GM19023 (cell line): ENCODE results near the gene IFNGR2.
"Not testable (repeated sequence)": the region's sequence is repeated elsewhere in the genome, so short reads cannot be mapped to it uniquely, and the experiment has no call there.

Experiments
- ATAC-seq: cut with Tn5 transposase; IDR thresholded peaks from one replicate; pipeline ENCODE4 v1.9.1; 2021; ENCODE audit warnings: mild to moderate bottlenecking, moderate library complexity; ENCODE audit not compliant: unreplicated experiment

IFNGR2 gene

GRCh38 chr21:33403128-33403785 is at the start of gene IFNGR2:
Gene IFNGR2, plus strand, starts transcription at chr21:33403413. Its CDS starts 131 bp downstream, at chr21:33403544.
- peak; percentile 40 for ATAC-seq

- no peak for ATAC-seq
Observed at GRCh38 chr21:33355355-33355754, 47.9 kb upstream of the IFNGR2 start.

GRCh38 chr21:33355996-33356395 is 47.2 kb upstream of the IFNGR2 start:
- no peak for ATAC-seq

GRCh38 chr21:33357177-33357576 is 46.0 kb upstream of the IFNGR2 start:
- no peak for ATAC-seq

GRCh38 chr21:33359446-33359845 is 43.8 kb upstream of the IFNGR2 start:
- ATAC-seq, result no peak

GRCh38 chr21:33360281-33360680 is 42.9 kb upstream of the IFNGR2 start:
- ATAC-seq, result no peak

GRCh38 chr21:33360881-33361602 is 42.2 kb upstream of the IFNGR2 start:
- peak; percentile 81 for ATAC-seq

- peak; percentile 46 for ATAC-seq
Observed at GRCh38 chr21:33362044-33362555, 41.1 kb upstream of the IFNGR2 start.

- not testable (repeated sequence) for ATAC-seq
Observed at GRCh38 chr21:33363911-33364609, 39.2 kb upstream of the IFNGR2 start.

- ATAC-seq, result no peak
Observed at GRCh38 chr21:33364830-33365229, 38.4 kb upstream of the IFNGR2 start.

- ATAC-seq, result no peak
Observed at GRCh38 chr21:33367309-33367973, 35.8 kb upstream of the IFNGR2 start.

- no peak for ATAC-seq
Observed at GRCh38 chr21:33368124-33368523, 35.1 kb upstream of the IFNGR2 start.

GRCh38 chr21:33368576-33368975 is 34.6 kb upstream of the IFNGR2 start:
- no peak for ATAC-seq

GRCh38 chr21:33369586-33369985 is 33.6 kb upstream of the IFNGR2 start:
- no peak for ATAC-seq

- ATAC-seq, result no peak
Observed at GRCh38 chr21:33370305-33370704, 32.9 kb upstream of the IFNGR2 start.

GRCh38 chr21:33371366-33371765 is 31.8 kb upstream of the IFNGR2 start:
- no peak for ATAC-seq

- ATAC-seq, result no peak
Observed at GRCh38 chr21:33372582-33372981, 30.6 kb upstream of the IFNGR2 start.

- ATAC-seq, result no peak
Observed at GRCh38 chr21:33373451-33373850, 29.8 kb upstream of the IFNGR2 start.

GRCh38 chr21:33374080-33374449 is 29.1 kb upstream of the IFNGR2 start:
- no peak for ATAC-seq

GRCh38 chr21:33374450-33375096 is 28.6 kb upstream of the IFNGR2 start:
- no peak for ATAC-seq
